Measurements from ENCODE around the gene ARID3C. TPM values are rescaled to one million over a fixed set of nuclear protein-coding genes. Genes with fewer than 3 reads are reported as not detected.

Gene ARID3C
- total RNA-seq, 6 experiments from 2014 or later: 1.7 to 6.7 (median 2.5) TPM

DNA sequence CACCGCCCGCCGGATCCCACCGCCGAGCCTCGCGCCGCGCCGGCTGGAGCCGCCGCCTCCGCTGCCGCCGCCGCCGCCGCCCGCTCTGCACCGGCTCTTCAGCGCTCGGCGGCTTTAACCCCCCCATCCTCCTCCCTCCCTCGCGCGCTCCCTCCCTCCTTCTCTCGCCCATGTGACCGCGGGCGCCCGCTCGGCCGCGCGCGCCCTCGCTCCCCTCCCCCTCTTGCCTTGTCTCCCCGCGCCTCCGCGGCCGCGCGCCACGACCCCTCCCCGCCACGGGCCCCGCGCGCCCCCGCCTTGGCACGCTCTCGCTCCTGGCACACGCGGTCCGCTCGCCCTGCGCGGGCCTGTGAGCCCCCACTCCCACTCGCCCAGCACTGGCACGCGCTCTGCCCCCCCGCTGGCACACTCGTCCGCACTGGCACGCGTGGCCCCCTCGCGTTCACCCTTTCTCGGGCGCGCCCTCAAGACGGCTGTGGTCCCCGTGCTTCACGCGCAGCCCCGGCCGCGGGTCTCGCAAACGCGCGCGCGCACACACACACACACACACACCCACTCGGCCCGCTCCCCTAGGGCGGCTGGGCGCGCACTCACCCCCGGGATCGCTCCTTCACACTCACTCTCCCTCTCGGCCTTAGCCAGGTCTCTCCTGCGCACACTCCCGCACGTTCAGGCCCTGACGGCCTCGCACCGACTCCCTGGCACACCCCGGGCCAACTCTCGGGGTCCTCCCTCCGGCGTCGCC, 39.1 kb downstream of the ARID3C start, which contains the start of gene CNTFR:
Gene CNTFR, minus strand, starts transcription at position 89 of the 745 bp plus-strand sequence. CDS start 20,743 bp downstream, outside the sequence.
- Histone ChIP-seq H3K4me1 (peaks cover 0 to 39% (median 13%) of the 10 kb centered on the region in 4 donors), H3K27me3 (no peaks in the 10 kb centered on the region), H3K9me3 (no peaks in the 10 kb centered on the region), H3K27ac (peak within 1 kb of the TSS in 1 of 3 donors; percentile 66), H3K36me3 (no peaks in the 10 kb centered on the region), H3K4me3 (peak within 1 kb of the TSS in 2 of 3 donors; percentile 46 to 52)
- ATAC-seq: peak in 3 of 4 donors; percentile 9 to 30 (median 23)
- peak in 1 of 3 donors; percentile 79 for DNase-seq
- no peak for TF ChIP-seq POLR2A (IDR thresholded peaks at IDR 0.05)
- TF ChIP-seq, protein P1, sequence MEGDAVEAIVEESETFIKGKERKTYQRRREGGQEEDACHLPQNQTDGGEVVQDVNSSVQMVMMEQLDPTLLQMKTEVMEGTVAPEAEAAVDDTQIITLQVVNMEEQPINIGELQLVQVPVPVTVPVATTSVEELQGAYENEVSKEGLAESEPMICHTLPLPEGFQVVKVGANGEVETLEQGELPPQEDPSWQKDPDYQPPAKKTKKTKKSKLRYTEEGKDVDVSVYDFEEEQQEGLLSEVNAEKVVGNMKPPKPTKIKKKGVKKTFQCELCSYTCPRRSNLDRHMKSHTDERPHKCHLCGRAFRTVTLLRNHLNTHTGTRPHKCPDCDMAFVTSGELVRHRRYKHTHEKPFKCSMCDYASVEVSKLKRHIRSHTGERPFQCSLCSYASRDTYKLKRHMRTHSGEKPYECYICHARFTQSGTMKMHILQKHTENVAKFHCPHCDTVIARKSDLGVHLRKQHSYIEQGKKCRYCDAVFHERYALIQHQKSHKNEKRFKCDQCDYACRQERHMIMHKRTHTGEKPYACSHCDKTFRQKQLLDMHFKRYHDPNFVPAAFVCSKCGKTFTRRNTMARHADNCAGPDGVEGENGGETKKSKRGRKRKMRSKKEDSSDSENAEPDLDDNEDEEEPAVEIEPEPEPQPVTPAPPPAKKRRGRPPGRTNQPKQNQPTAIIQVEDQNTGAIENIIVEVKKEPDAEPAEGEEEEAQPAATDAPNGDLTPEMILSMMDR (IDR thresholded peaks at IDR 0.05): no peak
- WGBS (ENCODE audit: insufficient coverage, low coverage, low lambda C conversion rate, missing lambda C conversion rate): 0% methylated on average over 30 of the region's 104 CpGs
- intact Hi-C loops (cut with DNase I): loop anchor here in 1 of 2 donors (5.0 kb wide), 1 partner anchor 38 kb away; no protein-coding TSS in a partner anchor

DNA sequence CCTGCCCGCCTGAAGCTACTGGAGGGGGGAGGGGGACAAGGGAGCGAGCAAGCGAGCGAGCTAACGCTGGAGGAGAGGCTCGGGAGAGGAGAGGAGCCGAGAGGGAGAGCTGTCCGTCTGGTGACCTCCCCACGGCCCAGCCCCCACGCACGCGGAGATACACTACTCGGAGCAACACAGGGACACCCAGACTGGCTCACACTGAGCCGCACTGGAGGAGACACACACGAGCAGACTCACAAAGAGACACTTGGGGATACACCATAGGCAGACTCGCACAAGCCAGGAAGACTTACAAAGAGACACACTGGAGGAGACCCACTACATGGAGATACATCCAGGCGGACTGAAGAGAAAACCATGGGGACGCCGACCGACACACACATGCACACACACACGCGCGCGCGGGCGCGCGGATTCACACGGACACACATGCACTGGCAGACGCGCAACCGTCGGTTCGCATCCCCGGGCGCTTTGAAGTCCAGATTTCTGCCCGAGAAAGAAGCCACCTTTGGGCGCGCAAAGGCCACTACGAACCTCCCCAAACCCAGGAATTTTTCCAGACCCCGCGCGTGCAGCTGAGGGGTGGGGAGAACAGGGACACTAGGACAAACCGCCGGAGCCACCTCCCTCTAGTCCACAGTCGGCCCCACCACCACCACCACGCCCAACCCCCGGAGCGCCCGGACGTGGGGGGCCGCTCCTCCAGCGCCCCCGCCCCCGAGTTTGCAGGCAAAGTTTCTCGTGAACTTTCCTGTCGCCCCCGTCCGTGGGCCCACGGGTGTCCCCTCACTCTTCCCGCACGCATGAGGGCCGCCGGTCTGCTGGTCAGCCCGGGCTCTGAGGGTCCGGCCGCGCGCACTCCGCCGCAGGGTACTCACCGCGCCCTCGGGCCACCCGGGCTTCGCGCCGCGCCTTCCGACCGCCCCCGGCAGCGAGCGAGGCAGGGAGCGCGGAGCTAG, 39.9 kb downstream of the ARID3C start:
- DNase-seq (peak in 1 of 3 donors; percentile 51), ATAC-seq (no peak)
- H3K36me3 ChIP-seq: no peaks in the 10 kb centered on the region
- H3K27me3 ChIP-seq: no peaks in the 10 kb centered on the region
- peak overlapping the region in 2 of 3 donors; percentile 46 for H3K4me3 ChIP-seq
- peaks cover 0 to 33% (median 11%) of the 10 kb centered on the region in 4 donors for H3K4me1 ChIP-seq
- H3K9me3 ChIP-seq: no peaks in the 10 kb centered on the region
- intact Hi-C loops (cut with DNase I): loop anchor here in 1 of 2 donors (5.0 kb wide), 1 partner anchor 37 kb away; no protein-coding TSS in a partner anchor
- 21% methylated on average over 16 of the region's 86 CpGs for WGBS (ENCODE audit: insufficient coverage, low coverage, low lambda C conversion rate, missing lambda C conversion rate)
- H3K27ac ChIP-seq: no peak overlapping the region
- TF ChIP-seq, protein P1 (IDR thresholded peaks at IDR 0.05): no peak
- TF ChIP-seq POLR2A (IDR thresholded peaks at IDR 0.05): no peak

DNA sequence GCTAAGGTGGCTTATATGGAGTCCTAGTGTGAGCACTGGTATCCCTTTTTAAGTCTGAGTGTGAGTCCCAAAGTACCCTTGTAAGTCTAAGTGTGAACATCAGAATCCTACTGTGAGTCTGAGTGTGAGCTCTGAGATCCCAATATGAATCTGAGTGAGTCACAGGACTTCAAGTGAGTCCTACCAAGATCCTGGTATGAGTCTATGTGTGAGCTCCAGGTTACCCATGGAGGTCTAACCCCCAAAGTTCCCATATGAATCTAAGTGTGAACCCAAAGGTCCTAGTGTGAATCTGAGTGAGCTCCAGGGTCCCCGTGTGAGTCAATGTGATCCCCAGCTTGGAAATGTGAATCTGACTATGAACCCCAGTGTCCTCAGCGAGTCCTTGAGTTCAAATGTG, 41.6 kb downstream of the ARID3C start:
- H3K4me3 ChIP-seq: no peak overlapping the region
- no peaks in the 10 kb centered on the region for H3K27me3 ChIP-seq
- no peaks in the 10 kb centered on the region for H3K36me3 ChIP-seq
- no peak overlapping the region for H3K27ac ChIP-seq
- TF ChIP-seq, protein P1 (IDR thresholded peaks at IDR 0.05): no peak
- TF ChIP-seq POLR2A (IDR thresholded peaks at IDR 0.05): no peak
- DNase-seq (no peak), ATAC-seq (no peak)
- no peaks in the 10 kb centered on the region for H3K9me3 ChIP-seq
- H3K4me1 ChIP-seq: peaks cover 0 to 19% (median 8%) of the 10 kb centered on the region in 4 donors
- 72% methylated on average over 2 of the region's 2 CpGs for WGBS (ENCODE audit: insufficient coverage, low coverage, low lambda C conversion rate, missing lambda C conversion rate)
- intact Hi-C loops (cut with DNase I): loop anchor here in 1 of 2 donors (5.0 kb wide), 1 partner anchor 35 kb away; no protein-coding TSS in a partner anchor

DNA sequence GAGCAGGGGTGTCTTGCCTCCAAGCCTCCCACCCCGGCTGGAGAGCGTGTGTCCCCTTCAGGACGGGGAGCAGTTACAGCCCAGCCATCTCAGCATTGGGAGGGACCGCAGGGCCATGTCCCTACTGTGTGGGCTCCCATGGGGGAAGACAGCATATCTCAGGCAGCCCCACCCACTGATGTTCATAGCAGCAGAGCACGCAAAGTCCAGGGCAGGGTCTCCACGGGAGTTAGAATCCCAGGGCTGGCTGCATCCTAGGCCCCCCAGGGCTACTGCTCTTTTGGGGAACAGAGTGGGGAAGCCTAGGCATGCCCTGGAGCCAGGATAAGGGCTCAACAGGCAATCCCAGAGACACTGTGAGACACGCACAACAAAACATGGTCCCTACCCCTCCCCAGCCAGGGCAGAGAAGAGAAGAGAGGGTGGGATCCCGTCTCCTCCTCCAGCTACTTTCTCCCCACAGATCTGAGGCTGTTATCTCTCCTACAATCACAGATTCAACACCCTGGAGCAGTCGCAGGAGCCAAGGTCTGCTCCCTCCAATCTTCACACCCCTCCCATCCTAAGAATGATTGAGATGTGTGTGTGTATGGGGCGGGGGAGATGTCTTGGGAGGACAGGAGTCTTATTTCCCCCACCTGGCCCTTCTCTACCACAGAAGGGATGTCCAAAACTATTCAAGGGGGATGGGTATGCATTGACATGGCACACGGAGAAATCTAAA, 42.8 kb downstream of the ARID3C start:
- Histone ChIP-seq H3K9me3 (no peaks in the 10 kb centered on the region), H3K27me3 (no peaks in the 10 kb centered on the region), H3K4me3 (no peak overlapping the region), H3K36me3 (no peaks in the 10 kb centered on the region), H3K4me1 (peaks cover 0 to 11% (median 5%) of the 10 kb centered on the region in 4 donors), H3K27ac (no peak overlapping the region)
- intact Hi-C loops (cut with DNase I): loop anchor here in 1 of 2 donors (5.0 kb wide), 1 partner anchor 34 kb away; no protein-coding TSS in a partner anchor
- WGBS (ENCODE audit: insufficient coverage, low coverage, low lambda C conversion rate, missing lambda C conversion rate): 38% methylated on average over 5 of the region's 11 CpGs
- no peak for ATAC-seq
- peak in 1 of 3 donors; percentile 23 for DNase-seq
- TF ChIP-seq POLR2A (IDR thresholded peaks at IDR 0.05): no peak
